ENCODE data around the gene C1orf210.

- TF ChIP-seq CREM (IDR thresholded peaks at IDR 0.05): no peak
- TF ChIP-seq CREM (CRISPR knock-in tag; IDR thresholded peaks at IDR 0.05): no peak
- TF ChIP-seq HCFC1 (IDR thresholded peaks at IDR 0.05; ENCODE audit: low read depth, low read length): no peak
- TF ChIP-seq ZBTB43 (CRISPR knock-in tag; conservative IDR thresholded peaks at IDR 0.05): no peak
- TF ChIP-seq ZNF556 (CRISPR knock-in tag; IDR thresholded peaks at IDR 0.05; ENCODE audit: borderline replicate concordance): no peak
- no peak for TF ChIP-seq KLF6 (CRISPR knock-in tag; IDR thresholded peaks at IDR 0.05)
- TF ChIP-seq, protein P1, sequence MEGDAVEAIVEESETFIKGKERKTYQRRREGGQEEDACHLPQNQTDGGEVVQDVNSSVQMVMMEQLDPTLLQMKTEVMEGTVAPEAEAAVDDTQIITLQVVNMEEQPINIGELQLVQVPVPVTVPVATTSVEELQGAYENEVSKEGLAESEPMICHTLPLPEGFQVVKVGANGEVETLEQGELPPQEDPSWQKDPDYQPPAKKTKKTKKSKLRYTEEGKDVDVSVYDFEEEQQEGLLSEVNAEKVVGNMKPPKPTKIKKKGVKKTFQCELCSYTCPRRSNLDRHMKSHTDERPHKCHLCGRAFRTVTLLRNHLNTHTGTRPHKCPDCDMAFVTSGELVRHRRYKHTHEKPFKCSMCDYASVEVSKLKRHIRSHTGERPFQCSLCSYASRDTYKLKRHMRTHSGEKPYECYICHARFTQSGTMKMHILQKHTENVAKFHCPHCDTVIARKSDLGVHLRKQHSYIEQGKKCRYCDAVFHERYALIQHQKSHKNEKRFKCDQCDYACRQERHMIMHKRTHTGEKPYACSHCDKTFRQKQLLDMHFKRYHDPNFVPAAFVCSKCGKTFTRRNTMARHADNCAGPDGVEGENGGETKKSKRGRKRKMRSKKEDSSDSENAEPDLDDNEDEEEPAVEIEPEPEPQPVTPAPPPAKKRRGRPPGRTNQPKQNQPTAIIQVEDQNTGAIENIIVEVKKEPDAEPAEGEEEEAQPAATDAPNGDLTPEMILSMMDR (CRISPR knock-in tag; IDR thresholded peaks at IDR 0.05): no peak
- TF ChIP-seq ASH2L (IDR thresholded peaks at IDR 0.05; ENCODE audit: insufficient read length, low read depth, low read length): no peak
- TF ChIP-seq SIN3A (IDR thresholded peaks at IDR 0.05; ENCODE audit: borderline replicate concordance, low read depth, low read length): no peak
Measured at GRCh38 chr1:43325381-43325780, 40.0 kb upstream of the C1orf210 start.
